ENCODE data around the gene SPTLC2.

Gene SPTLC2

GRCh38 chr14:77470224-77470870 is 146.1 kb downstream of the SPTLC2 start:
- H3K27ac ChIP-seq = peak overlapping the region; percentile 69
- TF ChIP-seq, protein P1, sequence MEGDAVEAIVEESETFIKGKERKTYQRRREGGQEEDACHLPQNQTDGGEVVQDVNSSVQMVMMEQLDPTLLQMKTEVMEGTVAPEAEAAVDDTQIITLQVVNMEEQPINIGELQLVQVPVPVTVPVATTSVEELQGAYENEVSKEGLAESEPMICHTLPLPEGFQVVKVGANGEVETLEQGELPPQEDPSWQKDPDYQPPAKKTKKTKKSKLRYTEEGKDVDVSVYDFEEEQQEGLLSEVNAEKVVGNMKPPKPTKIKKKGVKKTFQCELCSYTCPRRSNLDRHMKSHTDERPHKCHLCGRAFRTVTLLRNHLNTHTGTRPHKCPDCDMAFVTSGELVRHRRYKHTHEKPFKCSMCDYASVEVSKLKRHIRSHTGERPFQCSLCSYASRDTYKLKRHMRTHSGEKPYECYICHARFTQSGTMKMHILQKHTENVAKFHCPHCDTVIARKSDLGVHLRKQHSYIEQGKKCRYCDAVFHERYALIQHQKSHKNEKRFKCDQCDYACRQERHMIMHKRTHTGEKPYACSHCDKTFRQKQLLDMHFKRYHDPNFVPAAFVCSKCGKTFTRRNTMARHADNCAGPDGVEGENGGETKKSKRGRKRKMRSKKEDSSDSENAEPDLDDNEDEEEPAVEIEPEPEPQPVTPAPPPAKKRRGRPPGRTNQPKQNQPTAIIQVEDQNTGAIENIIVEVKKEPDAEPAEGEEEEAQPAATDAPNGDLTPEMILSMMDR (conservative IDR thresholded peaks at IDR 0.05) = no peak

DNA sequence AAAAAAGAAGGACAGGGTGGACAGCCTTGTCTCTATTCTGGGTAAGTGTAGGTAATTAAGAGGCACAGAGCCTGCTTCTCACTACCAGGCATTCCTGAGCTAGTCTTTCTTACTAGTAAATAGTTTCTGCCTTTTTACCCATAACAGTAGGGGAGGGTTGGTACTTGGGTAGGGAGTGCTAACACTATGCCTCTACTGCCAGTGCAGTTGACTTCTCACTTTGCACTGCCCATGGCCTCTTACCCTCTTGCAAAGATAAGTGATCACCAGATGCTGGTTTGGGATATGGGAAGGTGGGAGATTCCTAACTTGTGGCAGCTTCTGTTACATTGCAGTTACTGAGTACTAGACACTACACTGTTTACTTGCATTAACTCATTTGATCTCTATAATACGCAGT is 146.9 kb downstream of the SPTLC2 start:
- TF ChIP-seq, protein P1 (conservative IDR thresholded peaks at IDR 0.05) = no peak
- peak overlapping the region; percentile 69 for H3K27ac ChIP-seq

DNA sequence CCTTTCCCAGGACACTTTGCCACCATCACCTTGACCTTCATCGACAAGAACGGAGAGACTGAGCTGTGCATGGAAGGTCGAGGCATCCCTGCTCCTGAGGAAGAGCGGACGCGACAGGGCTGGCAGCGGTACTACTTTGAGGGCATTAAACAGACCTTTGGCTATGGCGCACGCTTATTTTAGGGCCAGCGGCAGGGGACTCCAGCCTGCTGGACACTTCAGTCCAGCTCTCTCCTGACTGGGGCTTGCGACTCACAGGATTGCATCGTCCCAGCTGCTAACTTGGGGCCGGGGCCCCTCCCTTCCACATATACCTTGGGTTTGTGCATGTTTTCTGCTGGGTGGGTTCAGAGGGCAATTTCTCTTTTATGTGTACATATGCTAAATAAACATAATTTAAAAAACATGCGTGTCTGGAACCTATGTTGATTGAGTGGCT is 147.4 kb downstream of the SPTLC2 start:
- TF ChIP-seq, protein P1 (conservative IDR thresholded peaks at IDR 0.05) = no peak
- peak overlapping the region; percentile 69; the same call in 1 of the 2 replicates for H3K27ac ChIP-seq

DNA sequence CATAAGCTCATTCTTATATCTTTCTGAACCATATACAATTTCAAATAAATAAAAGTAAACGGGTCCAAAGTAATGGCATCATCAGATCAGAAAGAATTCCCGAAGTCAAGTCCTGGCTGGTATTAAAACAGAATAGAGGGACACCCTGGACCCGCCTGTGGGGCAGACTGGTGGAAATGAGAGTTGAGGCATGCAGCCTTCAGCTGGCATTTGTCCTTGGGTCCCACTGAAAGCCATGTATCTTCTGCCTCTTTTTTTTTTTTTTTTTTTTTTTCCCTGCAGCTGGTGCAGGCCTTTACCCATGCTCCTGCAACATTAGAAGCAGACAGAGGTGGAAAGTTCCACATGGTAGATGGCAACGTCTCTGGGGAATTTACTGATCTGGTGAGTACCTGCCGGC is 148.6 kb downstream of the SPTLC2 start:
- no peak overlapping the region; the same call in 1 of the 2 replicates for H3K27ac ChIP-seq
- TF ChIP-seq, protein P1 (conservative IDR thresholded peaks at IDR 0.05) = no peak

- H3K27ac ChIP-seq = peak overlapping the region; percentile 91
- TF ChIP-seq, protein P1 (conservative IDR thresholded peaks at IDR 0.05) = peak; percentile 77
Measured at GRCh38 chr14:77459072-77459723, 157.2 kb downstream of the SPTLC2 start.

DNA sequence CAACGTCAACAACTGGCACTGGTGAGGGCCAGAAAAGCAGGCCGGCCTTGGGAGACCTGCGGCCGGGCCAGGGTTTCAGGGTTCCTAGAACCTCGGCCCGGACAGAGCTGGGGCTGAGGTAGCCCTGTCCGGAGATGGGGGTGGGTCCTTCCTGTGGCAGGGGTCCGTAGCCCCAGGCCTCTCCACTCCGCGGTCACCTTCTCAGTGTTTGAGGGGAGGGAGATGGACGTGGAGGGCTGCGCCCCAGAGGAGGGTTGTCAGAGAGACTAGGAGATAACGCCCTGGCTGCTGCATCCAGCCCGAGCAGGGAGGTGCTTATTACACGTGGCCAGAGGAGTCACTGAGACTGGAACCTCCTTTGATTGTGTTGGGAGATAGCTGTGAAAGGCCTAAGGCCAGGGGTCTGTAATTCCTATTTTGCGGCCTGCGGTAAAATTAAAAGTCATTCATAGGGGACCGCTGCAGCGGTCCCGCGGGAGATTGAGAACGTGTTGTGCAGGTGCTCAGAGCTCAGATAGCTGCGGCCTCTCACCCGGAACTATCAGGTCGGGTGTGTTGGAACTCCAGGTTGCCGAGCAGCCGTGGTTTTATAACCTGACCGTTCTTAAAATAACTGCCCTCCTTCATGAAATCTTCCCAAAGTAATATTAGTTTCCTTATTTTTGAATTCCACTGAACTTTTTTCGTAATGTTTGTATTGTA is 158.0 kb downstream of the SPTLC2 start:
- TF ChIP-seq, protein P1 (conservative IDR thresholded peaks at IDR 0.05) = no peak
- H3K27ac ChIP-seq = peak overlapping the region; percentile 91

GRCh38 chr14:77457522-77458248 is 158.8 kb downstream of the SPTLC2 start, which contains the start of the genes AHSA1 and VIPAS39:
TSS of gene AHSA1 (plus strand) at chr14:77458093. CDS start at chr14:77458190, 97 bp downstream.
TSS of gene VIPAS39 (minus strand) at chr14:77457601. CDS start at chr14:77454102, 3,499 bp downstream.
- TF ChIP-seq, protein P1 (conservative IDR thresholded peaks at IDR 0.05) = no peak
- peak within 1 kb of the TSS; percentile 91 for H3K27ac ChIP-seq

Data from VCaP (cell line).